HG03060 (cell line): ENCODE data around the gene STX18.
"Not testable (repeated sequence)": the region's sequence is repeated elsewhere in the genome, so short reads cannot be mapped to it uniquely, and the experiment has no call there.

Experiments used
- ATAC-seq: cut with Tn5 transposase; IDR thresholded peaks from one replicate; pipeline ENCODE4 v1.9.1; 2021; ENCODE audit warnings: low read depth, moderate number of reproducible peaks; ENCODE audit not compliant: unreplicated experiment

The STX18 gene

GRCh38 chr4:4541661-4542570 lies at the start of gene STX18:
Gene STX18, minus strand, starts transcription at chr4:4542048. Its CDS starts 84 bp downstream, at chr4:4541964.
- peak; percentile 45 for ATAC-seq

- ATAC-seq = no peak
Observed at GRCh38 chr4:4591071-4591470, 49.2 kb upstream of the STX18 start.

- no peak for ATAC-seq
Observed at GRCh38 chr4:4590546-4590945, 48.7 kb upstream of the STX18 start.

GRCh38 chr4:4585012-4585670 lies 43.3 kb upstream of the STX18 start:
- ATAC-seq = no peak

GRCh38 chr4:4583606-4584005 lies 41.8 kb upstream of the STX18 start:
- no peak for ATAC-seq

GRCh38 chr4:4582653-4583052 lies 40.8 kb upstream of the STX18 start:
- ATAC-seq = no peak

GRCh38 chr4:4580494-4580893 lies 38.6 kb upstream of the STX18 start:
- ATAC-seq = no peak

DNA sequence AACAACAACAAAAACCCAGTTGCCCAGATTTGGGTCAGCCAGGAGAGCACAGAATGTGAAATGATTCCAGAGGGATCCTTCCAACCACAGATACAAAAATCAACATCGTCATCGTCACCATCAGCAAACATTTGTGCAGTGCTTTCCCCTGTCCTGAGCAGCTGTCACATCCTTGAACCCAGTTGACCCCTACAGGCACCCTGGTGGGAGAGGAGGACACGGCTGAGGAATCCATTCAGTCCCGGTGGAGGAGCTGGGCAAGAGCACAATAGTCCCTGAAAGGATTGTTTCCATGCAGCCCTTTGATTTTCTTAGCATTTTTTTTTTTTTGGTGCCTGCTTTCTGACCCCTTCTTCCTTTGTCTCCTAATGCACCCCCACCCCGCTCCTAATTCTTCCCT lies 37.1 kb upstream of the STX18 start:
- no peak for ATAC-seq

GRCh38 chr4:4577359-4577875 lies 35.6 kb upstream of the STX18 start:
- no peak for ATAC-seq

DNA sequence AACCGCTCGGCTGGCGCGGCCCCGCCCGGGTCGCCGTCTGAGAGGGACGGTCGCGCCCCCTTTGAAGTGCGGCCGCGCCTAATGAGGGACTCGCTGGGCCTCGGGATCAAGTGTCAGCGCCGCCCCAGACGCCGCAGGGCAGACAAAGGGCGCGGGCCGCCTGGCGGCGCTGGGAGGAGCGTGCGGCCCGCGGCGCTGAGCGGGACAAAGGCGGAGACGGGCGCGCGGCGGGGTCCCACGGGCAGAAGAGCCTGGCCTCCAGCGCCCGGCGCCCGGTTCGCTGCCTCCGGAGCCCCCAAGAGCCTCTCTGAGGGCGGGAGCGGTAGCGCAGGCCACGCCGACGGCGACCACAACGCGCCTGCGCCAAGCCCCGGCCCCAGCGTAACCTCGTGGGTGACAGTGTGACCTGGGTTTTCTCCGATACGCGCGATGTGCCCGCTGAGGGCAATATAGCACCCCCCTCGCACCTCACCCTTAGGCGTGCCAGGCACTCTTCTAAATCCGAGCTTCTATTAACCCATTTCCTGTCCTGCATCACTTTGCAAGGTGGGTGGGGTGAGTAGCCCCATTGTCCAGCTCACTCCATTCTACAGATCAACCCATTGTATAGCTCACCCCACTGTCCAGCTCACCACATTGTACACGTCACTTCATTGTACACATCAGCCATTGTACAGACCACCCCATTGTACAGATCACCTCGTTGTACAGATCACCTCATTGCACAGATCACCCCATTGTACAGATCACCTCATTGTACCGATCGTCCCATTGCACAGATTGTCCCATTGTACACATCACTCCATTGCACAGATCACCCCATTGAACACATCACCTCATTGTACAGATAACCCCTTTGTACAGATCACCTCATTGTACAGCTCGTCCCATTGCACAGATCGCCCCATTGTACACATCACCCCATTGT lies 33.7 kb upstream of the STX18 start:
- no peak for ATAC-seq

DNA sequence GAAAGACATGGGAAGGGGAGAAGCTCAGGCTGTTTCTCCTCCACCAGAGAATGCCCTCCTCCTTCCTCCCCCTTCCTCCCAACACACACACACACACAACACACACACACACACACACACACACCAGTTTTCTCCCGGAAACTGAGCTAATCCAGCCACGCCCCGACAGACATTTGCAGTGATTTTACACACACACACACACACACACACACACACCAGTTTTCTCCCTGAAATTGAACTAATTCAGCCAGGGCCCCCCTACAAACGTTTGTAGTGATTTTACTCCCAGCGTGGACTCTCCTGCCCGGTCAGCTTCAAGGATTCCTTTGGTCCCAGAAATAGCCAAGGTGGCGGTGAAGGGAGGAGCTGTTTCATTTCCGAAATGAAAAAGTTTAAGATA lies 32.9 kb upstream of the STX18 start:
- ATAC-seq = no peak

DNA sequence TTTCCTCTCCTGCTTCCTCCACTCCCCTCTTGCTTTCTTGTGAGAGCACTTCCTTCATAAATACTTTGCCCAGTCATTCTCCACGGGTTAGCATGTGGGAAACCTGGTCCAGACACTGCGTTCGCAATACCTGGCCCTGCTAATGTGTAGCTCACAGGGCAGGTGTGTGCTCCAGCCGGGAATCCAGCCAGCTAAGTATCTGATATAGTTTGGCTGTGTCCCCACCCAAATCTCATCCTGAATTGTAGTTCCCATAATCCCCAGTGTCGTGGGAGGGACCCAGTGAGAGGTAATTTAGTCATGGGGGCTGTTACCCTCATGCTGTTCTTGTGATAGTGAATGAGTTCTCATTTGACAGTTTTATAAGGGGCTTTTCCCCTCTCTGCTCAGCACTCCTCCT lies 32.2 kb upstream of the STX18 start:
- ATAC-seq = no peak

GRCh38 chr4:4572821-4573220 lies 31.0 kb upstream of the STX18 start:
- no peak for ATAC-seq

GRCh38 chr4:4569861-4570260 lies 28.0 kb upstream of the STX18 start:
- ATAC-seq = not testable (repeated sequence)

- ATAC-seq = no peak
Observed at GRCh38 chr4:4568806-4569427, 27.1 kb upstream of the STX18 start.

DNA sequence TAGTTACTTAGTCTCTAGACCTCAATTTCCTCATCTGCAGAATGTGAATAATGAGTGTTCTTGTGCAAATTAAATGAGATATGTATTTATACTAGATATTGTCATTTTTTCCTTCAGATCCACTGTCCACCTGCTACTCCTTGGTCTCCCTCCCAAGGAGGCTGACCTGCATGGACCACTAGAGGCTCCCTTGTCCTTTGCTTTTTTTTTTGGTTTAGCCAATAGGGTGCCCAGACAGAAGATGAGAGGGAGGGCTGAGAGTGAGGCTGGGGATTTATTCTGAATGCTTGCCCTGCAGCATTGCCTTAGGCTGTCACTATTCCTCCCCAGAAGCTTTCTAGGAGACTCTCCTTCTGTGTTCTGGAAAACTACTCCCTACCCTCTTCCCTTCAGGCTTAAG lies 24.5 kb upstream of the STX18 start:
- not testable (repeated sequence) for ATAC-seq

- ATAC-seq = no peak
Observed at GRCh38 chr4:4564522-4564921, 22.7 kb upstream of the STX18 start.

DNA sequence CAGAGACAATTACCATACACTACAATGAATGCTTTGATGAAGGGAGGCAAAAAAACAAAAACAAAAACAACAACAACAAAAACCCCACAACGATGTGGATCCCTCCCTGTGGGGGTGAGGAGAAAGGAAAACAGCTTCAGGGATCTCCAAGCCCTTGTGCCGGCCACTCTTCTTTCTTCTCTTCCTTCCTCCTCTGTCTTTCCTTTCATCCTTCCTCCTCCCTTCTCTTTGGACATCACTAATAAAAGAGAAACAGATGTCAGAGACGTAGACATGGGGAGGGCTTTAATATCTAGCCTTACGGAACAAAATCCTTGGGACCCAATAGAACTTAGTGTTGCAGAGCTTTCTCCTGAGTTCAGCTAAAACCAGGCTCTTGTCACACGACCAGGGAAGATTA lies 18.8 kb upstream of the STX18 start:
- ATAC-seq = no peak

DNA sequence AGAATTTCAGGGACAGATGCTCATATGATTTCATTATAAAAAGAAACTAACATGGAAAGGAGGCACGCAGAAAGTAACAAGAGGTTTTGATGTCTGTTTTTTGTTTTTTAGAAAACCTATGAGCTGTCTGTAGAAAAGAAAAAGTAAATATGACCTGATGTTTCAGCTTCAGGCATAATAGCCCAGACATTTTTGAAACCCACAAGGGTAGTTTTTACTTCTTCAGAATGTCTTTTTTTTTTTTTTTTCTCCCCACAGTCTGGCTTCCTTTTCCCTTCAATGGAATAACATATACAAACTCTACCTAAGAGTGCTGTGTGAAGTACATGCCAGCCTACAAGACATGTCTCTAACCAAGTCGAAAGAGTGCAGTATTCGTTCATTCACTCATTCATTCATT lies 18.3 kb upstream of the STX18 start:
- ATAC-seq = no peak

DNA sequence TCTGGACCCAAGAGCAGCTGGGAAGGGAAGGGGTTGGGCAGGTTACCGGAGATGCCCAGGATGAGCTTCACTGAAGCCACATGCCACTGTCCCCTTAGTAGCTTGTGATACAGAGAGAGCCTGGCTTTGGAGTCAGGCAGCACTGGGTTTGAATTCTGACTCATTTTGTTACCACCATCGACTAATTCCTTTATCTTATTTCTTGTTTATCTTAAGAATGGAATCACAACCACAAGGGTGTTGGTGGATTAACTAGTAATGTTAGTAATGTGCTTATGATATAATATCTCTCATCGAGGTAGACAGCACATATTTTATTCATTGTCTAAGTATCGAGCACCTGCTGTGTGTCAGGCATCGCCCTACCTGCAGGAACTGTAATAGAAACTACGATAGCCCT lies 17.7 kb upstream of the STX18 start:
- ATAC-seq = no peak
